ENCODE results near the gene DNAH3.
"Not testable (repeated sequence)": the region's sequence is repeated elsewhere in the genome, so short reads cannot be mapped to it uniquely, and the experiment has no call there.

Gene DNAH3

GRCh38 chr16:21150375-21151001, at the start of gene DNAH3:
DNAH3 (minus strand) TSS chr16:21150846; CDS start chr16:21150319, 527 bp downstream.
- DNase-seq (ENCODE audit: low spot score), result no peak

GRCh38 chr16:21199607-21200218, 49.1 kb upstream of the DNAH3 start:
- no peak for DNase-seq (ENCODE audit: low spot score)

- DNase-seq (ENCODE audit: low spot score), result no peak
Observed at GRCh38 chr16:21197621-21198020, 47.0 kb upstream of the DNAH3 start.

GRCh38 chr16:21197112-21197511, 46.5 kb upstream of the DNAH3 start:
- DNase-seq (ENCODE audit: low spot score), result no peak

- DNase-seq (ENCODE audit: low spot score), result not testable (repeated sequence)
Observed at GRCh38 chr16:21195330-21195729, 44.7 kb upstream of the DNAH3 start.

GRCh38 chr16:21194771-21195301, 44.2 kb upstream of the DNAH3 start:
- DNase-seq (ENCODE audit: low spot score), result no peak

GRCh38 chr16:21192991-21193390, 42.3 kb upstream of the DNAH3 start:
- no peak for DNase-seq (ENCODE audit: low spot score)

GRCh38 chr16:21190599-21190998, 40.0 kb upstream of the DNAH3 start:
- no peak for DNase-seq (ENCODE audit: low spot score)

GRCh38 chr16:21190013-21190412, 39.4 kb upstream of the DNAH3 start:
- no peak for DNase-seq (ENCODE audit: low spot score)

- no peak for DNase-seq (ENCODE audit: low spot score)
Observed at GRCh38 chr16:21189311-21189710, 38.7 kb upstream of the DNAH3 start.

GRCh38 chr16:21186326-21186691, 35.7 kb upstream of the DNAH3 start:
- DNase-seq (ENCODE audit: low spot score), result peak; percentile 68

- no peak for DNase-seq (ENCODE audit: low spot score)
Observed at GRCh38 chr16:21185659-21186325, 35.1 kb upstream of the DNAH3 start.

- no peak for DNase-seq (ENCODE audit: low spot score)
Observed at GRCh38 chr16:21184834-21185233, 34.2 kb upstream of the DNAH3 start.

- DNase-seq (ENCODE audit: low spot score), result no peak
Observed at GRCh38 chr16:21183995-21184394, 33.3 kb upstream of the DNAH3 start.

- no peak for DNase-seq (ENCODE audit: low spot score)
Observed at GRCh38 chr16:21179983-21180365, 29.3 kb upstream of the DNAH3 start.

- no peak for DNase-seq (ENCODE audit: low spot score)
Observed at GRCh38 chr16:21179126-21179982, 28.7 kb upstream of the DNAH3 start.

- no peak for DNase-seq (ENCODE audit: low spot score)
Observed at GRCh38 chr16:21175397-21175796, 24.8 kb upstream of the DNAH3 start.

GRCh38 chr16:21172650-21173049, 22.0 kb upstream of the DNAH3 start:
- no peak for DNase-seq (ENCODE audit: low spot score)

GRCh38 chr16:21170116-21170515, 19.5 kb upstream of the DNAH3 start:
- DNase-seq (ENCODE audit: low spot score), result not testable (repeated sequence)

GRCh38 chr16:21169249-21169981, 18.8 kb upstream of the DNAH3 start:
- DNase-seq (ENCODE audit: low spot score), result no peak

GRCh38 chr16:21167929-21168602, 17.4 kb upstream of the DNAH3 start:
- no peak for DNase-seq (ENCODE audit: low spot score)
